Hematopoietic multipotent progenitor cell treated with erythropoietin and hydrocortisone succinate and interleukin-3 and kit ligand, for 6 days (in vitro differentiated cells): ENCODE data around the gene ARID3A.
"Not testable (repeated sequence)": the region's sequence is repeated elsewhere in the genome, so short reads cannot be mapped to it uniquely, and the experiment has no call there.

Experiments used
- DNase-seq: peaks from one replicate; pipeline ENCODE4 v3.0.0-alpha.2; 2015

ARID3A gene

GRCh38 chr19:891421-892200, 34.2 kb upstream of the ARID3A start:
- DNase-seq = not testable (repeated sequence)

- DNase-seq = peak; percentile 55
Measured at GRCh38 chr19:892243-892893, 33.5 kb upstream of the ARID3A start.

- DNase-seq = peak; percentile 98
Measured at GRCh38 chr19:892894-893689, 32.7 kb upstream of the ARID3A start, which contains the start of the genes MED16 and RNU6-9. Gene MED16, minus strand, starts transcription at chr19:893187. Its CDS starts 2,056 bp downstream, at chr19:891131. Gene RNU6-9, plus strand, starts transcription at chr19:893484.

- no peak for DNase-seq
Measured at GRCh38 chr19:896434-896833, 29.4 kb upstream of the ARID3A start.

- DNase-seq = no peak
Measured at GRCh38 chr19:896999-897398, 28.8 kb upstream of the ARID3A start.

GRCh38 chr19:897442-898039, 28.3 kb upstream of the ARID3A start:
- no peak for DNase-seq

GRCh38 chr19:898663-899062, 27.2 kb upstream of the ARID3A start:
- no peak for DNase-seq

GRCh38 chr19:899336-900042, 26.3 kb upstream of the ARID3A start:
- no peak for DNase-seq

GRCh38 chr19:900043-900301, 25.9 kb upstream of the ARID3A start:
- DNase-seq = peak; percentile 33

GRCh38 chr19:900302-901111, 25.3 kb upstream of the ARID3A start:
- peak; percentile 78 for DNase-seq

GRCh38 chr19:901216-902092, 24.4 kb upstream of the ARID3A start:
- no peak for DNase-seq

- no peak for DNase-seq
Measured at GRCh38 chr19:902093-902370, 23.8 kb upstream of the ARID3A start.

- DNase-seq = no peak
Measured at GRCh38 chr19:902446-903226, 23.2 kb upstream of the ARID3A start.

GRCh38 chr19:903266-903797, 22.5 kb upstream of the ARID3A start:
- DNase-seq = no peak

- no peak for DNase-seq
Measured at GRCh38 chr19:904545-904944, 21.3 kb upstream of the ARID3A start.

GRCh38 chr19:906480-906879, 19.4 kb upstream of the ARID3A start:
- no peak for DNase-seq

GRCh38 chr19:907183-907853, 18.5 kb upstream of the ARID3A start:
- peak; percentile 99 for DNase-seq

- no peak for DNase-seq
Measured at GRCh38 chr19:911197-912033, 14.4 kb upstream of the ARID3A start.
